Measurements from ENCODE around the gene C12orf54. TPM values are rescaled to one million over a fixed set of nuclear protein-coding genes. Genes with fewer than 3 reads are reported as not detected.

The C12orf54 gene
- total and polyA plus RNA-seq, 2 of the 8 experiments (the other 6 are each of a cell fraction or from before 2014, with no cell fraction given): not detected

DNA sequence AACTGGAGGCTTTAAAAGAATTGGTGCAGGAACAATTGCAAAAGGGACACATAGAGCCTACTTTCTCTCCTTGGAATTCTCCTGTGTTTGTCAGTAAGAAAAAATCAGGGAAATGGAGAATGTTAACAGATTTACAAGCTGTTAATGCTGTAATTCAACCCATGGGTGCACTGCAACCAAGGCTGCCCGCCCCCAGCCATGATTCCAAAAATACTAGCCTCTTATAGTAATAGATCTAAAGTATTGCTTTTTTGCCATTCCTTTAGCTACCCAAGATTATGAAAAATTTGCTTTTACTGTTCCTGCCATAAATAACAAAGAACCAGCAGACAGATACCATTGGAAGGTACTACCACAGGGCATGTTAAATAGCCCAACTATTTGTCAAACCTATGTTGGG lies 27.8 kb downstream of the C12orf54 start (continued):
- TF ChIP-seq, protein P1, sequence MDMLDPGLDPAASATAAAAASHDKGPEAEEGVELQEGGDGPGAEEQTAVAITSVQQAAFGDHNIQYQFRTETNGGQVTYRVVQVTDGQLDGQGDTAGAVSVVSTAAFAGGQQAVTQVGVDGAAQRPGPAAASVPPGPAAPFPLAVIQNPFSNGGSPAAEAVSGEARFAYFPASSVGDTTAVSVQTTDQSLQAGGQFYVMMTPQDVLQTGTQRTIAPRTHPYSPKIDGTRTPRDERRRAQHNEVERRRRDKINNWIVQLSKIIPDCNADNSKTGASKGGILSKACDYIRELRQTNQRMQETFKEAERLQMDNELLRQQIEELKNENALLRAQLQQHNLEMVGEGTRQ (IDR thresholded peaks at IDR 0.05; ENCODE audit: low read length): no peak
- TF ChIP-seq ASH2L (IDR thresholded peaks at IDR 0.05; ENCODE audit: low read length) (no peak), FOSL1 (IDR thresholded peaks at IDR 0.05; ENCODE audit: insufficient read depth, low read depth, low read length) (no peak), TBP (IDR thresholded peaks at IDR 0.05; ENCODE audit: low read depth, low read length) (no peak), SP4 (IDR thresholded peaks at IDR 0.05; ENCODE audit: low read length) (no peak)
- TF ChIP-seq, protein P2, sequence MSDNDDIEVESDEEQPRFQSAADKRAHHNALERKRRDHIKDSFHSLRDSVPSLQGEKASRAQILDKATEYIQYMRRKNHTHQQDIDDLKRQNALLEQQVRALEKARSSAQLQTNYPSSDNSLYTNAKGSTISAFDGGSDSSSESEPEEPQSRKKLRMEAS (IDR thresholded peaks at IDR 0.05): no peak
